Anterior cingulate cortex (tissue), 58 donors: Measurements from ENCODE around the gene SLC16A14.

ENCODE experiments used
- DNase-seq, 58 donors: peaks; one replicate each; lab custom pipeline; 2025; lab: John Stamatoyannopoulos, UW

The SLC16A14 gene

DNA sequence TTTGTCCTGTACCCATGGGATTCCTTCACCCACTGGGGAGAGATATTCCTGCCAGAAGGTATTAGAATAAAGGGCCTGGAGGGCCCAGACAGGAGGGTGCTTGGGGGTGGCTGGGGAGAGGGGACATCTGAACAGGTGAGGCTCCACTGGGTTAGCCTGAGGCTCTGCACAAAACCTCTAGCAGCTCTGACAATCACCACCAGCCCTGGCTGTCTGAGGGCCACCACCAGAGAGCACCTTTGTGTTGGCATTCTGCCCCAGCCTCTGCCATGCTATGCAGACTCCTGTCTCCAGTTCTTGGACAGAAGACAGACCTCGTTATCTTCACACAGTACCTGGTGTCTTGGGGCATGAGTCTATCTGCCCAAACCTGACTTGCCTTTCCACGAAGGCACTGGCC, 25.3 kb downstream of the SLC16A14 start:
- DNase-seq: no peak

DNA sequence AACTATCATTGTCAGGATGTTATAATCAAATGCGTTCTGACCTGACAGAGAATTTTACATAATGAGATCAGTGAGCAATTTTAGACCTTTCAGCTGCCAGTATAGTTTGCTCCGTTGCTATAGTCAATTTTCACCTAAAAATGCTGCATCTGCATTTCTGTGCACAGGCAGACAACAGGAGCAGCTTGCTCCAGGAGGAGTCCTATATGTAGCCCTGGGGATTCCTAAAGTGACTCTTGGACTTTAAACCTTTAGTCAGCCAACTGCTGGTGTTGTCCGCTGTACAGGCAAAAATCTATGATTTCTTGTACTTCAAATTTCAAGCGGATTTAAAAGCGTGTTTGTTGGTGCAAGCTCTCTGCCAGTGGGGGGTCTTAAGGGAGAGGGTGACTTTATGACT, 25.7 kb downstream of the SLC16A14 start:
- DNase-seq: no peak

DNA sequence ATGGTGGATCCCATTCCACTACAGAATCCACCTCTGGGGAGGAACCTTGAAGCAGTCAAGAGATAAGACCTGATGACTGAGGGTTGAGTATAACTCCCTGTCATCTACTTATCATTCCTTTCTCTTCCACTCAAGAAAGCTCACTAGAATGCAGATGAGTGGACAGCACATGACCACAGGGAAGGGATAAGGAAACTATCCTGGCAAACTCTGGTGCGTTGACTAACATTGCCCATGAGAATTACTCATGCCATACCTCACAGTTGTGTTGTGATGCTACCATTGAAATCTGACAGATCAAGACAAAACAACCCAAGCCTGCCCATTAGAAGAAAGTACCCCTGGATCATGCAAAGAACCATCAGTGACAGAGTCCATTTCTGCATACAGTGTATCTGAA, 26.5 kb downstream of the SLC16A14 start:
- no peak for DNase-seq

DNA sequence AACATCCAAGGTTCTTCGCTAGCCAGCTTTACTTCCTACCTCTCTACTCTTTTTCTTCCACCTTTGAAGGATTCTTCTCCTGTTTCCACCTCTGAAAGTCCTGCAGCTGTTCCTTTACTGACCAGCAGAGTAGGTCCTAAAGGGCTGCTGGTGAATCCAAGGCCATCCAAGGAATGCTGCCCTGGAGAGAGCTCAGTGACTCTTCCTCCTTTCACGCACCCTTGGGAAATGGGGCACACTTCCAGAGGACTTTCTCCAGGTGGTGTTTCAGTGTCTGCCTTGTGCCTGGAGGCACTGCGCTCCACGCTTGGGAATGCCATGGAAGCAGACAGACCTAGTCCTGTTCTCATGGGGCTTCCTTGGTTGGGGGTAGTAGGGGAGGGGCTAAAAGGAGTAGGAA, 45.4 kb downstream of the SLC16A14 start:
- no peak for DNase-seq

DNA sequence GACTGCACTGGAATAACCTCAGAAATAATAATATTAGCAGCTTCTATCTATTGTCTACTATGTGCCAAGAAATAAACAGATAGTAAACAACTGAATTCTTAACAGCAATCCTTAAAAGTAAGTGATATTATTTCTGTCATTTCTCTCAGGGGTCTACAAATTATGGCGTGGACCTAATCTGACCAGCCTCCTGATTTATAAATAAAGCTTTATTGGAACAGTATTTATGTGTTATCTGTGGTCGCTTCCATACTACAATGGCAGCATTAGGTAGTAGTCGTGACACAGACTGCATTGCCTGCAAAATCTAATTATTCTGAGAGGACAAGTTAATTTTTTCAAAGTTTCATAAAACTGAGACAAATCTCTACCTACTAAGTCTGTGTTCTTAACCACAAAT, 49.0 kb downstream of the SLC16A14 start:
- DNase-seq: no peak

DNA sequence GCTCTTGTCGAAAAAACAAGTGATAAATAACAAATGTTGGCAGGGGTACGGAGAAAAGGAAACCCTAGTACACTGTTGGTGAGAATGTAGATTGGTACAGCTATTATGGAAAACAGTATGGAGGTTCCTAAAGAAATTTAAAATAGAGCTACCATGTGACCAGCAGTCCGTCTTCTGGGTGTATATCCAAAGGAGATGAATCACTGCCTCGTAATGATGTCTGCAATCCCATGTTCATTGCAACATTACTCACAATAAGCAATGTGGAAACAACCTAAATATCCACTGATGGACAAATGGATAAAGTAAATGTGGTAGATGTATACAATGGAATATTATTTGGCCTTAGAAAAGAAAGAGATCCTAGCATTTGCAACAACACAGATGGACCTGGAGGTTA, 50.6 kb downstream of the SLC16A14 start:
- no peak for DNase-seq

DNA sequence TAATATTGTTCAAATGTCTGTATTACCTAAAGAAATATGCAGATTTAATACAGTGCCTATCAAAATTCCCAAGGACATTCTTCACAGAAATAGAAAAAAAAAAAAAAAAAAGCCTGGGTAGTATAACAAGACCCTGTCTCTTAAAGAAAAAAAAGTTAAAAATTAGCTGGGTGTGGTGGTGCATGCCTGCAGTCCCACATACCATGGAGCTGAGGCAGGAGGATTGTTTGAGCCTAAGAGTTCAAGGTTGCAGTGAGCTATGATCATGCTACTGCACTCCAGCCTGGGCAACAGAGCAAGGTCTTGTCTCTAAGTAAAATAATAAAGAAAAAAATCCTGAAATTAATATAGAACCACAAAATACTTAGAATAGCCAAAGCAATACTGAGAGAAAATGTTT, 51.9 kb downstream of the SLC16A14 start:
- DNase-seq: no peak

DNA sequence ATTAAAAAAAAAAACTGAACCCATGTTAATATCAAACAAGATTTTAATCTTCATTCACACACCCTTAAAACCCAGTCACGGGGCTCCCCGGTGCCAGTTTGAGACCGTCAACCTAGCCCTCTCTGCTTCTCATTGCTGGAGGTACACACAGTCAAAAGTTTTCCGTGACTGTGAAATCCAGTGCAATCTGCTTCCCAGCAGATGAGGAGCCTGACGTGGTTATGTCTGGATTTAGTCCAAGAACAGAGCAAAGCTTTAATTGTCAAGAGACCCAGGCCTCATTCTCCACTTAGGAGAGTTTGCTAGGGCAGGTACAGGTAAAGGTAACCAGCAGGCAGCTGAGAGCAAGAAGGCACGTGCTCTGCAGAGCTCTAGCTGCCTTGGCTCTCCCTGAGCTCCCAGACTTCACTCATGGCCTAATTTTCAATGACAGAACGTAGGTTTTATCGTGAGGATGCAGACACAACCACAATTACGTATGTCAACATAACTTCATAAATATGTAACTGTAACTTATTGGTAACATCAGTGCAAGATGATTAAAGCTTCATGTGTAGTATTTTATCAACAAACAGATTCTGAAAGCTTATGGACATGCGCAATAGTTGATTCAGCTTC, 56.3 kb downstream of the SLC16A14 start:
- DNase-seq: no peak

DNA sequence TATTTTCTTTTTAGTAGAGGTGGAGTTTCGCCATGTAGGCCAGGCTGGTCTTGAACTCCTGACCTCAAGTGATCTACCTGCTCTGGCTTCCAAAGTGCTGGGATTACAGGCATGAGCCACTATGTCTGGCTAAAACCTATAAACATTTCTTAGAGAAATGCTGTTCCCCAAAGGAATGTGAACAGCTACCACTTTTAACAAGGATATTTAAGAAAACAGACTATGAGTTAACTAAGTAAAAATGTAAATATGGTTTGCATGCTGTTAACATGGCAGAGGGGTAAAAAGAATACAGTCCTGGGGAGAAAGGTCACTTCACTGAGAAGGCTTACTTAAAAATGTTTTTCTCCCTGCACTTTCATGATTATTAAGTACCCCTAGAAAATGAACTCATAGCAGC, 57.1 kb downstream of the SLC16A14 start:
- no peak for DNase-seq

DNA sequence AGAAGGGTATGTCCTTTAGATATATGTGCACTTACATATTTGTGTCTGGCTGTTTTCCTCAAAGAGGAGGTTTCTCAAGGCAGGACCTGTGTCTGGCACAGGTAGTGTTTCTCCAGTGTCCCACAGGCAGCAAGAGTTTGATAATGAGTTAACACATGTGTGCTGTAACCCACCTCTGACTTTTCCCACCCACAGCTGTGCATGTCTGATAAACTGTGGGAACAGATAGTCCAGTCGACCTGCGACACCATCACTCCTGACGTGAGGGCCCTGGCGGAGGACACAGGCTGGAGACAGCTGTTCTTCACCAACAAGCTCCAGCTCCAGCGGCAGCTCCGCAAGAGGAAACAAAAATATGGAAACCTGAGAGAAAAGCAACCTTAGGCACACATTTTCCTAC, 58.2 kb downstream of the SLC16A14 start:
- DNase-seq: no peak

DNA sequence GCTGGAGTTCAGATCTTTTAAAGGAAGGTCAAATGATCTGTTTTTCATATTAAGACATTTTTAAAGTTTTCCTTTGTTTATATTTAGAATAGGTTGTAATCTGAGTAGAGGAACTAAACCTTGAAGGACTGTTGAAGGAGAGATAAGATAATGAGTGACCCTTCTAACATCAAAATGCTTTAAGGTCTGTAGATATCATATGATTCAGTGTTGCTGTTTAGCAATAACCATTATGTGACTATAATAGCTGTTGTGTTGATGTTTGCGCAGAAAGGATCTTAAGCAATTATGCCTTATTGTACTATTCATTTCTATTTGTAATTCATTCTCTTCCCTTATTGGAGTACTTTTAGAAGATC, 60.0 kb downstream of the SLC16A14 start:
- DNase-seq: no peak

DNA sequence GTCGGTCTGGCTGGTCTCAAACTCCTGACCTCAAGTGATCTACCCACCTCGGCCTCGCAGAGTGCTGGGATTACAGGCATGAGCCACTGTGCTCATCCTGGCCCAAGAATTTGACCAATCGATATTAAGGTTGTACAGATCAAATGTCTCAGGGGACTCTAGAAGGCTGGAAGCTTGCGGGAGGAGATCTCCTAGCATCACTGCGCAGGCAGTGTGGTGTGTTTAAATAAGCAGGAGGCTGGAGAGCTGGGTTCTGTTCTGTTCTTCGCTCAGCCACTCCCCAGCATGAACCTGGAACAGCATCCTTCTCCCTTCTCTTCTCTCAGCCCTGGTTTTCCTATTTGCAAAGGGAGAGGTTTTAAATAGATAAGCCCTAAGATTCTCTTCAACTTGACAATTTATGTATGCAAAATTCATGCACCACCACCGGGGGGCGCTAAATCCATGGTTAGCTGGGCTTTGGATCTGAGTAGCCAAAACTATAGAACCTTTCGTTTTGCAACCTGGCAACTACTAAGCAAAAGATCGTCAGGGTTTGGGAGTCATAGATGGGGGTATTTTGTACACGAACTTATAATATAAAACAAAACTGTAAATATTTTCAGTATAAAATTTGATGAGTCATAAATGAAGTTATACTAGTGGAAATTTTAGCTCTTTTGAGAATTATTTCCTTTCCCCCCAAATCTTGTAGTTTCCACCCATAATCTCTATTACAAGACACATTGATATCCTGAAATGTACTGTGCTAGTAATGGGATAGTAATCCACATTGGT, 60.6 kb downstream of the SLC16A14 start:
- DNase-seq: peak in 56 of 58 donors; percentile 3 to 86 (median 40)

DNA sequence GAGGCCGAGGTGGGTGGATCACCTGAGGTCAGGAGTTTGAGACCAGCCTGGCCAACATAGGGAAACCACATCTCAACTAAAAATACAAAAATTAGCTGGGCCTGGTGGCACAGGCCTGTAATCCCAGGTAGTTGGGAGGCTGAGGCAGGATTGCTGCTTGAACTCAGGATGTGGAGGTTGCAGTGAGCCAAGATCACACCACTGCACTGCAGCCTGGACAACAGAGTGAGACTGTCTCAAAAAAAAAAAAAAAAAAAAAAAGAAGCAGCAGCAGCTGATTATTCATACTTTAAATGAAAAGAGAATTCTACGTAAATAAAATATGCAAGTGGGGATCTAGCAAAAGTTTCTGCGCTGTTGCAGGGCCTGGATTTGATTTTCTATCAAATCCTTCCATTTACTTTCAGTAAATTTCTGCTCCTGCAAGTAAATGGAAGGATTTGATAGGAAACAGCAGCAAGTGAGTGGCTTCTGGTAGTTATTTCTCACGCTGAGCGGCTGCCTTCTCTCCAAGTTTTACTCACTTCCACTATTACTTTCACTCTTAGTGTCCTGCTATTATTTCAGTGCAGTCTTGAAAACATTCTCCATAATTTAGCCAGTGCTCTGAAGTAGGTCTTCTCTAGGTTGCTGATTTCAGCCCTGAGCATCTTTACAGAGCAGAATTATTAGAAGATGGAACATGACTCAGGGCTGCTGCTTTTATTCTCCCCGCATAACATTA, 68.4 kb downstream of the SLC16A14 start:
- no peak for DNase-seq

DNA sequence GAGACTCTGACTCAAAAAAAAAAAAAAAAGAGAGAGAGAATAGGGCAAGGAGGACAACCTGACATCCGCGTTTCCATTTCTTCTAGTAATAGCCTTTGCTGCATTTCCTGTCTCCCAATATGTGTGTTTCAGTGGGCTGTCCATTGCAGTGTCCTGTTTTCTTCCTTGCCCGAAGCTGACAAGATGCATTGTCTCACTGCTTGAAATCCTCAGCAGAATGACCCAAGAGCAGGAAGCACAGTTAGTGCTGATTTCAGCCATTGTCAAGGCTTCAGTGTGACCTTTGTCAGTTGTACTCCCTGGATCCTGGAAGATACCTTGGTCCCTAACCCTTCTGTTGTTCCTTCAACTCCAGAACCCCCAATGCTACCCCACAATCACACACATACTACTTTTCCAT, 71.2 kb downstream of the SLC16A14 start:
- DNase-seq: no peak

DNA sequence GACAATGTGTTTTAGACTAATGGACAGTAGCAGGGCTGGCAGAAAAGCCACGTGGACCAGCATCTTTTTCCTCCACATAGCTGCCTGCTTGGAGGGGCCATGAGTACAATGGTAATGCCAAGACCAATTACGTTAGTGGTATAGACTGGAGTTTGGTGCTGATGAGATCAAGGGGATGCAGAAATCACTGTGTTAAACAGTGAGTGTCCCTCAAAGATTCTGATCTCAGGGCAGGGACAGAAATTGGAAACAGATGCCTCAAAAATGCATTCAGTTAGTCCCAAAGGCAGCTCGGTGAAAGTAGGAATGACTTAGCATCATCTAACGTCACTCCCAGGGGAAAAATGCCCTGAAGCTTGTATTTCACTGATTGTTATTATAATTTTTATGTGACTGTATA, 72.4 kb downstream of the SLC16A14 start:
- no peak for DNase-seq

DNA sequence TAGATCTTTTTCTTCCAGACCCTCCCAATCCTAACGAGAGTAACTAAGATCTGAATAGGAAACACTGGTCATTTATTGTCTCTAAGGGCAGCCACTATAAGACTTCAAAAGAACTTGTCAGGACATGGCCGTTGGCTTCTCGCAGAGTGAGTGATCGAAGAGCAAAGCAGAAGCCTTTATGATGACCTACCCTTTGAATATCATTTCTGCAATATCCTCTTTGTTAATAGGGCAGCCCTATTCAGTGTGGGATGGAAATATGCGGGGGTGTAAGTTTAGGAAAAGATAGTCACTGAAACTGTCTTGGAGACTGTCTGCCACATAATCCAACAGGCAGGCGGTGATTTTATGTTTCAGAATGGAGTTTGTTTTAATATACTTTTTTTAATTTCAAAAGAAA, 75.5 kb downstream of the SLC16A14 start:
- DNase-seq: no peak
